Gastrocnemius medialis (tissue), 4 donors: ENCODE measurements around the gene HES1. TPM values are rescaled to one million over a fixed set of nuclear protein-coding genes. Genes with fewer than 3 reads are reported as not detected.

Source experiments
- ATAC-seq, 2 donors: fragments of 150-250 bp; one replicate each; pipeline ENCODE4 v1.9.1; 2016
- DNase-seq, 2 donors: peaks; one replicate each; pipeline ENCODE4 v3.0.0-alpha.2; 2019
- H3K27ac ChIP-seq, 4 donors: fragments of 200-600 bp; sonication (generic); 1 replicate in 1 of 4; 2 replicates in 3 of 4; pipeline ENCODE4 v1.5.1; 2016 to 2018; ENCODE audit warnings: mild to moderate bottlenecking in 2 of 4, moderate library complexity in 1 of 4
- H3K27me3 ChIP-seq, 3 donors: fragments of 200-600 bp; sonication (generic) in 2 of 3; 1 replicate in 1 of 3; 2 replicates in 2 of 3; pipeline versions ENCODE4 v1.5.1 to v1.6.0; 2016 to 2019; ENCODE audit warnings: mild to moderate bottlenecking in 1 of 3, moderate library complexity in 1 of 3
- H3K36me3 ChIP-seq, 2 donors: fragments of 200-600 bp; sonication (generic) in 1 of 2; one replicate each; pipeline ENCODE4 v1.5.1; 2017 to 2018
- H3K4me1 ChIP-seq, 2 donors: fragments of 200-600 bp; sonication (generic) in 1 of 2; one replicate each; pipeline ENCODE4 v1.5.1; 2016 to 2017; ENCODE audit warnings: mild to moderate bottlenecking in 2 of 2
- H3K4me3 ChIP-seq, 4 donors: fragments of 200-600 bp; sonication (generic) in 3 of 4; 1 replicate in 1 of 4; 2 replicates in 3 of 4; pipeline ENCODE4 v1.5.1; 2016 to 2019; ENCODE audit warnings: mild to moderate bottlenecking in 2 of 4
- H3K9me3 ChIP-seq, 3 donors: fragments of 200-600 bp; sonication (generic) in 2 of 3; 1 replicate in 1 of 3; 2 replicates in 2 of 3; pipeline ENCODE4 v1.5.1; 2016 to 2019
- CTCF ChIP-seq, 5 experiments: fragments of 450-650 bp in 3 of 5; fragments of 200-600 bp in 2 of 5; sonication (generic) in 2 of 5; IDR thresholded peaks in 4 of 5; conservative IDR thresholded peaks in 1 of 5; 1 replicate in 4 of 5; 2 replicates in 1 of 5; pipeline ENCODE4 v1.5.1; 2016 to 2019; ENCODE audit warnings: antibody characterized with exemption in 5 of 5, mild to moderate bottlenecking in 3 of 5, moderate library complexity in 3 of 5
- POLR2A ChIP-seq, 2 donors: fragments of 450-650 bp; IDR thresholded peaks; one replicate each; pipeline ENCODE4 v1.6.1; 2017; ENCODE audit warnings: antibody characterized with exemption in 2 of 2, mild to moderate bottlenecking in 2 of 2, moderate library complexity in 2 of 2
- in situ Hi-C, 4 donors: fragments of 200-750 bp; cut with MboI; loops; one replicate each; pipeline versions ENCODE4 v1.15.0 to v1.8.0; 2017; ENCODE audit warnings: low sequenced_read_pairs in 4 of 4
- intact Hi-C: fragments of 100-400 bp; cut with DNase I; formaldehyde crosslinking; loops from one replicate; pipeline ENCODE4 v1.15.1; 2023; ENCODE audit warnings: low total_unique reads
- total RNA-seq, 4 donors: library from RNA; depleted of rRNA; stranded (reverse); fragments of >200 nt; gene quantifications; one replicate each; pipeline versions ENCODE4 v1.1.0 to v1.2.3, GENCODE V29; 2016

Gene HES1
- total RNA-seq, 4 donors from 2014 or later = 9.7 to 38.3 (median 27.8) TPM

- DNase-seq (no peak), ATAC-seq (peak; percentile 55 to 60)
- in situ Hi-C loops = no loop called here
- no peak overlapping the region for H3K27ac ChIP-seq
- peaks cover 0 to 2% (median 0%) of the 10 kb centered on the region in 3 donors for H3K27me3 ChIP-seq
- no peaks in the 10 kb centered on the region for H3K36me3 ChIP-seq
- TF ChIP-seq CTCF (IDR thresholded peaks at IDR 0.05 in 4 of 5, conservative IDR thresholded peaks at IDR 0.05 in 1 of 5) (no peak), POLR2A (IDR thresholded peaks at IDR 0.05) (no peak)
- H3K4me3 ChIP-seq = no peak overlapping the region
- H3K9me3 ChIP-seq = no peaks in the 10 kb centered on the region
- H3K4me1 ChIP-seq = peaks cover 18% of the 10 kb centered on the region in 2 donors
- intact Hi-C loops = no loop called here
Measured at GRCh38 chr3:194097141-194097882, 38.6 kb upstream of the HES1 start.

- intact Hi-C loops (no loop called here), in situ Hi-C loops (no loop called here)
- DNase-seq = no peak
- no peaks in the 10 kb centered on the region for H3K36me3 ChIP-seq
- no peak for TF ChIP-seq CTCF (IDR thresholded peaks at IDR 0.05 in 4 of 5, conservative IDR thresholded peaks at IDR 0.05 in 1 of 5)
- no peak for TF ChIP-seq POLR2A (IDR thresholded peaks at IDR 0.05)
- H3K4me3 ChIP-seq = no peak overlapping the region
- H3K27ac ChIP-seq = no peak overlapping the region
- peaks cover 18% of the 10 kb centered on the region in 2 donors for H3K4me1 ChIP-seq
- no peaks in the 10 kb centered on the region for H3K9me3 ChIP-seq
- H3K27me3 ChIP-seq = peaks cover 0 to 2% (median 0%) of the 10 kb centered on the region in 3 donors
- ATAC-seq = peak in 1 of 2 donors; percentile 54
Measured at GRCh38 chr3:194098081-194098842, 37.7 kb upstream of the HES1 start.

GRCh38 chr3:194098843-194099183 lies 37.1 kb upstream of the HES1 start:
- no peak for DNase-seq
- in situ Hi-C loops = no loop called here

GRCh38 chr3:194099215-194099614 lies 36.7 kb upstream of the HES1 start:
- DNase-seq (no peak), ATAC-seq (no peak)
- Histone ChIP-seq H3K27ac (no peak overlapping the region), H3K9me3 (no peaks in the 10 kb centered on the region), H3K4me3 (no peak overlapping the region), H3K4me1 (peaks cover 18% of the 10 kb centered on the region in 2 donors), H3K27me3 (peaks cover 0 to 2% (median 0%) of the 10 kb centered on the region in 3 donors), H3K36me3 (no peaks in the 10 kb centered on the region)
- in situ Hi-C loops = no loop called here
- intact Hi-C loops = no loop called here
- TF ChIP-seq POLR2A (IDR thresholded peaks at IDR 0.05) (no peak), CTCF (IDR thresholded peaks at IDR 0.05 in 4 of 5, conservative IDR thresholded peaks at IDR 0.05 in 1 of 5) (no peak)

More at GRCh38 chr3:194098843-194099183, 37.1 kb upstream of the HES1 start:
- Histone ChIP-seq H3K4me3 (no peak overlapping the region), H3K27ac (no peak overlapping the region), H3K27me3 (peaks cover 0 to 2% (median 0%) of the 10 kb centered on the region in 3 donors), H3K9me3 (no peaks in the 10 kb centered on the region), H3K4me1 (peaks cover 18% of the 10 kb centered on the region in 2 donors), H3K36me3 (no peaks in the 10 kb centered on the region)
- TF ChIP-seq CTCF (IDR thresholded peaks at IDR 0.05 in 4 of 5, conservative IDR thresholded peaks at IDR 0.05 in 1 of 5) (no peak), POLR2A (IDR thresholded peaks at IDR 0.05) (no peak)
- intact Hi-C loops = no loop called here
- no peak for ATAC-seq
